Stimulated activated CD8-positive, alpha-beta memory T cell treated with anti-CD3 and anti-CD28 coated beads, Interleukin-7, amount 100 ng/mL, for 1 hour (primary cell): Measurements from ENCODE around the gene DDX46.
"Not testable (repeated sequence)": the region's sequence is repeated elsewhere in the genome, so short reads cannot be mapped to it uniquely, and the experiment has no call there.

Experiments used
- DNase-seq, 2 donors: peaks; one replicate each; pipeline ENCODE4 v3.0.0-alpha.2; 2020; ENCODE audit warnings: low read depth in 2 of 2

DDX46 gene

GRCh38 chr5:134784241-134784920, 25.8 kb downstream of the DDX46 start:
- no peak for DNase-seq

- no peak for DNase-seq
These were observed 26.5 kb downstream of the DDX46 start for GRCh38 chr5:134784946-134785620.

GRCh38 chr5:134787692-134788091, 29.1 kb downstream of the DDX46 start:
- no peak for DNase-seq

- DNase-seq, result no peak
These were observed 33.0 kb downstream of the DDX46 start for GRCh38 chr5:134791580-134791979.

GRCh38 chr5:134792286-134792685, 33.7 kb downstream of the DDX46 start:
- DNase-seq, result no peak

GRCh38 chr5:134793111-134793510, 34.5 kb downstream of the DDX46 start:
- no peak for DNase-seq

GRCh38 chr5:134794082-134794481, 35.5 kb downstream of the DDX46 start:
- DNase-seq, result no peak

- no peak for DNase-seq
These were observed 36.2 kb downstream of the DDX46 start for GRCh38 chr5:134794819-134795218.

GRCh38 chr5:134798468-134798867, 39.9 kb downstream of the DDX46 start:
- no peak for DNase-seq

GRCh38 chr5:134803821-134804220, 45.2 kb downstream of the DDX46 start:
- no peak for DNase-seq

- no peak for DNase-seq
These were observed 54.8 kb downstream of the DDX46 start for GRCh38 chr5:134813407-134813806.

- no peak for DNase-seq
These were observed 55.2 kb downstream of the DDX46 start for GRCh38 chr5:134813827-134814226.

- DNase-seq, result no peak
These were observed 58.4 kb downstream of the DDX46 start for GRCh38 chr5:134817006-134817405.

- no peak for DNase-seq
These were observed 60.2 kb downstream of the DDX46 start for GRCh38 chr5:134818776-134819175.

- DNase-seq, result no peak
These were observed 60.9 kb downstream of the DDX46 start for GRCh38 chr5:134819407-134819963.

GRCh38 chr5:134821841-134822240, 63.3 kb downstream of the DDX46 start:
- DNase-seq, result no peak

GRCh38 chr5:134824681-134825080, 66.1 kb downstream of the DDX46 start:
- DNase-seq, result no peak

- no peak for DNase-seq
These were observed 66.6 kb downstream of the DDX46 start for GRCh38 chr5:134825212-134825611.

- no peak for DNase-seq
These were observed 74.9 kb downstream of the DDX46 start for GRCh38 chr5:134833340-134834032.

- no peak for DNase-seq
These were observed 77.0 kb downstream of the DDX46 start for GRCh38 chr5:134835623-134836022.

- DNase-seq, result no peak
These were observed 79.1 kb downstream of the DDX46 start for GRCh38 chr5:134837530-134838181.

- not testable (repeated sequence) for DNase-seq
These were observed 79.8 kb downstream of the DDX46 start for GRCh38 chr5:134838361-134838760.
